Left ventricle myocardium superior (tissue), 1 donor: Measurements from ENCODE around the gene ITIH4. TPM values are rescaled to one million over a fixed set of nuclear protein-coding genes. Genes with fewer than 3 reads are reported as not detected.
"Not testable (repeated sequence)": the region's sequence is repeated elsewhere in the genome, so short reads cannot be mapped to it uniquely, and the experiment has no call there.

Source experiments
- ATAC-seq: fragments of 200-7000 bp; cut with Tn5 transposase; one replicate; pipeline ENCODE4 v1.9.1; 2020; ENCODE audit warnings: mild to moderate bottlenecking, moderate library complexity
- DNase-seq: peaks from one replicate; pipeline ENCODE4 v3.0.0-alpha.2; 2020
- intact Hi-C: fragments of 100-400 bp; cut with micrococcal nuclease; formaldehyde crosslinking; loops from one replicate; pipeline ENCODE4 v1.11.0; 2022
- total RNA-seq: library from RNA; stranded (reverse); fragmentation: NEBNext Ultra II Directional; extraction: Animal tissue kit (Norgen Biotek cat#: 25700); gene quantifications from one replicate; pipeline ENCODE4 v1.2.1, GENCODE V29; 2021
- donor health status: DM: no; HTN: yes; CAD: no; lungs with severe emphysema.

The ITIH4 gene
- total RNA-seq, 1 donor from 2014 or later, result 4.1 TPM

GRCh38 chr3:52788890-52789745 lies 41.4 kb downstream of the ITIH4 start:
- DNase-seq (no peak), ATAC-seq (no peak)
- intact Hi-C loops, result no loop called here

GRCh38 chr3:52787672-52788625 lies 42.5 kb downstream of the ITIH4 start:
- ATAC-seq (no peak), DNase-seq (peak; percentile 30)
- intact Hi-C loops, result no loop called here

- ATAC-seq, result no peak
- peak; percentile 16 for DNase-seq
- intact Hi-C loops, result no loop called here
Measured at GRCh38 chr3:52787246-52787645, 43.2 kb downstream of the ITIH4 start.

- no peak for ATAC-seq
- DNase-seq, result no peak
- intact Hi-C loops, result no loop called here
Measured at GRCh38 chr3:52786330-52787215, 43.9 kb downstream of the ITIH4 start.

- DNase-seq (no peak), ATAC-seq (no peak)
Measured at GRCh38 chr3:52784931-52785590, 45.4 kb downstream of the ITIH4 start.

DNA sequence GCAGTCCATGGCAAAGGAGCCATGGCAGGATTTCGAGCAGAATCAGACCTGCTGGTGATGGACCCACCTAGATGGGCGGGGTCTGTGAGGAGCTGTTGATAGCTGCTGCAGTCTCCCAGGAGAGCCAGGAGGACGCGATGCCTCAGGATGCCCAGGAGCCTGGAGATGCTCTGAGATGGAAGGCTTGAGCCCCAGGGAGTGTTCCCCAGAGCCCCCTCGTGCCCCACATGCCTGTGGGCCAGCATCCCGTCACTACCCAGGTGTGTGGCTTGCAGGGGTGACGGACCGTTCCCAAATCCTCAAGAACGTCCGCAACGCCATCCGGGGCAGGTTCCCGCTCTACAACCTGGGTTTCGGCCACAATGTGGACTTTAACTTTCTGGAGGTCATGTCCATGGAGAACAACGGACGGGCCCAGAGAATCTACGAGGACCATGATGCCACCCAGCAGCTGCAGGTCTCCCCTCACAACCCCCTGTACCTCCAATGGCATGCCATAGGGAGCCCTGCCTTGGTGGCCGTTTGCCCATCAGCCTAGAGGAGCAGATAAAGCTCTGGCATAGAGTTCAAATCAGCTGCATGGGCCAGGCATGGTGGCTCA lies 46.4 kb downstream of the ITIH4 start:
- intact Hi-C loops, result no loop called here
- no peak for ATAC-seq
- DNase-seq, result peak; percentile 14

More at GRCh38 chr3:52784931-52785590, 45.4 kb downstream of the ITIH4 start:
- intact Hi-C loops, result no loop called here

DNA sequence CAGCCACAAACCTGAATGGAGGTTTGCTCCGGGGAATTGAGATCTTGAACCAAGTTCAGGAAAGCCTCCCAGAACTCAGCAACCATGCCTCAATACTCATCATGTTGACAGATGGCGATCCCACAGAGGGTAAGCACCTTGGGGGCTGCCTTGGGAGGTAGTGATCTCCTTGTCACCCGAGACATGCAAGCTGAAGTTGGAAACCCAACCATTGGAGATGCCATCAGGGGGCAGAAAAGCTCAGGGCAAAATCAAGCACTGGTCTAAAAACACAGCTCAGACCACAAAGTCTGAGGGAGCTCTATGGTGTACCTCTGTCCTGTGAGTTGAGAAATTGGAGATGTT lies 47.3 kb downstream of the ITIH4 start:
- ATAC-seq (no peak), DNase-seq (no peak)
- intact Hi-C loops, result no loop called here

DNA sequence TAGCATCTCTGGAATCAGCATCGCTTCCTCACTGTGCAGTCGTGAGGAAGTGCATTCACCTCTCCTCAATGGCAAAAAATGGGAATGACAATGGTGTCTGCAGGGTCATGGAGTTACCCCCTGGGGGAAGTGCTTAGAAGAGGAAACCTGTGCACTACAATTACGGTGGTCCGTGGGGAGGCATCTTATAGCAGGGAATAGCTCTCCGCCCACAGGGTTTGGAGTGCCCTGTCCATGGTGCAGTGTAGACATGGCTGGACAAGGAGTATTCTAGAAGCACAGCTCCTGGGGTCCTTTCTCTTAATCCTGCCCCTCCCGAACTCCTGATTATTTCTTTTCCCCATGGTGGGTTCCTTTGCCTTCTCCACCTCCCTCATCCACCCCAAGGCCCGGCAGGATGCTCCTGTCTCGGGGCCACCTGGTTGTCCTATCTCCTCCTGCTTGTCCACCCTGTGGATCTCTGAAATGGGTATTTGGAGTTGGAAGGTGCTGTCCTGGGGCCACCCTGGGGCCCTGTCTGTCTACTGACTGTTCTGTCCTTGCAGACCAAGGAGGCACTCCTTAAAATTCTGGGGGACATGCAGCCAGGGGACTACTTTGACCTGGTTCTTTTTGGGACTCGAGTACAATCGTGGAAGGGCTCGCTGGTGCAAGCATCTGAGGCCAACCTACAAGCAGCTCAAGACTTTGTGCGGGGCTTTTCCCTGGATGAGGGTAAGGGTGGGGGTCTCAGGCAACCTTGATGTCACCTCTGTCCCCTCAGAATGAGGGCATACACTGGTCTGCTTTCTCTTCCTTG lies 47.9 kb downstream of the ITIH4 start:
- no peak for ATAC-seq
- DNase-seq, result peak; percentile 14
- intact Hi-C loops, result no loop called here

- no peak for DNase-seq
- ATAC-seq, result no peak
- intact Hi-C loops, result no loop called here
Measured at GRCh38 chr3:52781741-52782140, 48.7 kb downstream of the ITIH4 start.

DNA sequence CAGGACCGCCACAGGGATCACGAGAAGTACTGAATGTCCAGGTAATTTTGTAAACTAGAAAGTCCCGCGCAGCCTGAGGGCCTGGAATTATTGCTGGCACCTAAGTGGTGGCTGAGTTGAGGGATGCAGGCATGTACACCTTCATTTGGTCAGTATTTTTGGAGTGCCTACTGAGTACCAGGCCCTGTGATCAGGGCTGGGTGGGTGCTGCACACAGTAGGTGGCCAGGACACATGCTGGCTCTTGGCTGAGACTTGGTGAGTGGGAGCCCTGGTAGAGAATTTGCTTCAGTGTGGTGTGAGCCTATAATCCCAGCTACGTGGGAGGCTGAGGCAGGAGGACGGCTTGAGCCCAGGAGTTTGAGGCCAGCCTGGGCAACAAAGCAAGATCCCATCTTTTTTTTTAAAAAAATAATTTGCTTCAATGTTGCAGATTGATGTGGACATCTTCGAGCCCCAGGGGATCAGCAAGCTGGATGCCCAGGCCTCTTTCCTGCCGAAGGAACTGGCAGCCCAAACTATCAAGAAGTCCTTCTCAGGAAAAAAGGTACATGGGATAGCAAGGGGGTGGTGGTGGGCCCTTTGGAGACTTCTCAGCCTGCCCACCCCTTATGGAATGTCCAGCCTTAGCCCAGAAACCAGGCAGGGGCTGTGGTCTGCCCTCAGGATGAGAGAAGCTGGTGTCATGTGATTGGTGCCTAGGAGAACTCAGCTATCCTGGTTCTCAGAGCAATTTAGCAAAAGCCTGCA lies 50.5 kb downstream of the ITIH4 start:
- no peak for ATAC-seq
- intact Hi-C loops, result no loop called here
- no peak for DNase-seq

DNA sequence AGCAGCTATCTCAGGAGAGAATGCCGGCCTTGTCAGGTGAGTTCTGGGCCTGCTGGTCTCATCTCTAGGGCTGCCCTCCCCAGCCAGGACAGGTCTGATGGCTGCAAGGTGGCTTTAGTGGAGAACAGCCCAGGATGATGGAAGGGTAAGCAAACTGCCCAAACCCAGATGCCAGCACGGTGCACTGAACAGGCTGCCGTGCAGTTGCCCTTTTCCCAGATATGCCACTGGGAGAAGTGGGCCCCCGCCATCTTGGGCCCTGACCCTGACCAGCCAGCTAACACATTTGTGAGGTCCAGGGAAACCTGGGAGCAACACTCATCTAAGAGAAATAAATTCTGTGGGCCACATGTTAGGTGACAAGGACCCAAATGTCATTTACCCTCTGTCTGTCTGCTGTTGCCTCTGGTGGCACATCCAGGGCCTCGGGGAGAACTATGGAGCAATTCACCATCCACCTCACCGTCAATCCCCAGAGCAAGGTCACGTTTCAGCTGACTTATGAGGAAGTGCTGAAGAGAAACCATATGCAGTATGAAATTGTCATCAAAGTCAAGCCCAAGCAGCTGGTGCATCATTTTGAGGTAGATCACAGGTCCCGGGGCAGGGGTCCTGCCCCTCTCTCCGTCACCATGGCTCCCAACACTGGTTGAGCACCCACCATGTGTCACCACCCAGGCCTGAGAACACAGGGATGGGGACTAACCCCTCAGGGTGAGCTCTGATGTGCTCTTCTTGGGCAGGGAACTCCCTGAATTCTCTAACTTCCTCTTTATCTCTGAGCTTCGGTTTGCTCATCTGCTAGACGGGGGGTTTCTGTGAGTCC lies 51.2 kb downstream of the ITIH4 start:
- DNase-seq (no peak), ATAC-seq (no peak)
- intact Hi-C loops, result no loop called here

- intact Hi-C loops, result no loop called here
- ATAC-seq (no peak), DNase-seq (no peak)
Measured at GRCh38 chr3:52777959-52778805, 52.3 kb downstream of the ITIH4 start.

- intact Hi-C loops, result no loop called here
- DNase-seq, result no peak
- no peak for ATAC-seq
Measured at GRCh38 chr3:52777127-52777958, 53.1 kb downstream of the ITIH4 start, which contains the start of gene ITIH1. Gene ITIH1, plus strand, starts transcription at chr3:52777599. Its CDS starts 17 bp downstream, at chr3:52777616.

GRCh38 chr3:52776486-52776885 lies 54.0 kb downstream of the ITIH4 start:
- ATAC-seq, intact Hi-C loops, DNase-seq: not testable (repeated sequence)
